ENCODE results near the gene SKI.
A peak's percentile ranks its signal among the peaks of the same experiment; 100 is the strongest.
"Not testable (repeated sequence)": the region's sequence is repeated elsewhere in the genome, so short reads cannot be mapped to it uniquely, and the experiment has no call there.

SKI gene

GRCh38 chr1:2312515-2313301 is 84.6 kb downstream of the SKI start:
- no peak for DNase-seq

- DNase-seq: no peak
These were observed 85.6 kb downstream of the SKI start for GRCh38 chr1:2313651-2314261.

- no peak for DNase-seq
These were observed 86.2 kb downstream of the SKI start for GRCh38 chr1:2314273-2314802.

- DNase-seq: peak; percentile 81
These were observed 86.9 kb downstream of the SKI start for GRCh38 chr1:2314803-2315673.

- DNase-seq: no peak
These were observed 87.7 kb downstream of the SKI start for GRCh38 chr1:2315674-2316450.

- DNase-seq: no peak
These were observed 88.4 kb downstream of the SKI start for GRCh38 chr1:2316451-2316961.

GRCh38 chr1:2317230-2318065 is 89.3 kb downstream of the SKI start:
- no peak for DNase-seq

GRCh38 chr1:2318314-2319278 is 90.5 kb downstream of the SKI start:
- peak; percentile 33 for DNase-seq

- no peak for DNase-seq
These were observed 91.2 kb downstream of the SKI start for GRCh38 chr1:2319291-2319690.

- DNase-seq: no peak
These were observed 91.9 kb downstream of the SKI start for GRCh38 chr1:2320006-2320405.

- no peak for DNase-seq
These were observed 92.9 kb downstream of the SKI start for GRCh38 chr1:2320760-2321667.

GRCh38 chr1:2322065-2322571 is 94.0 kb downstream of the SKI start:
- DNase-seq: no peak

GRCh38 chr1:2322581-2323211 is 94.6 kb downstream of the SKI start:
- no peak for DNase-seq

GRCh38 chr1:2323451-2323974 is 95.4 kb downstream of the SKI start:
- no peak for DNase-seq

GRCh38 chr1:2324553-2325366 is 96.6 kb downstream of the SKI start:
- no peak for DNase-seq

- no peak for DNase-seq
These were observed 98.4 kb downstream of the SKI start for GRCh38 chr1:2326524-2326923.

GRCh38 chr1:2327162-2327561 is 99.0 kb downstream of the SKI start:
- DNase-seq: not testable (repeated sequence)

All from activated T-cell treated with anti-CD3 and anti-CD28 coated beads, Interleukin-2, amount 50 U/mL, for 1 hour (primary cell).